Keratinocyte (primary cell): Measurements from ENCODE around the gene ARRB1.

Experiments
- EZH2 ChIP-seq: IDR thresholded peaks from one replicate; pipeline ENCODE4 v1.6.1; 2012; ENCODE audit warnings: inconsistent platforms, mild to moderate bottlenecking, low read length, moderate library complexity
- TF ChIP-seq, protein P1 (sequence below), 3 experiments: IDR thresholded peaks in 1 of 3; conservative IDR thresholded peaks in 1 of 3; optimal IDR thresholded peaks in 1 of 3; 2 replicates in 2 of 3; 3 replicates in 1 of 3; pipeline versions ENCODE3 to v1.5.1; 2011; ENCODE audit warnings: low read length in 3 of 3, mild to moderate bottlenecking in 3 of 3, moderate library complexity in 2 of 3, control low read depth in 1 of 3, inconsistent platforms in 1 of 3; ENCODE audit not compliant: insufficient read depth in 2 of 3; ENCODE audit errors: extremely low read depth in 1 of 3

GRCh38 chr11:75239531-75240290 is 111.8 kb downstream of the ARRB1 start:
- TF ChIP-seq, protein P1, sequence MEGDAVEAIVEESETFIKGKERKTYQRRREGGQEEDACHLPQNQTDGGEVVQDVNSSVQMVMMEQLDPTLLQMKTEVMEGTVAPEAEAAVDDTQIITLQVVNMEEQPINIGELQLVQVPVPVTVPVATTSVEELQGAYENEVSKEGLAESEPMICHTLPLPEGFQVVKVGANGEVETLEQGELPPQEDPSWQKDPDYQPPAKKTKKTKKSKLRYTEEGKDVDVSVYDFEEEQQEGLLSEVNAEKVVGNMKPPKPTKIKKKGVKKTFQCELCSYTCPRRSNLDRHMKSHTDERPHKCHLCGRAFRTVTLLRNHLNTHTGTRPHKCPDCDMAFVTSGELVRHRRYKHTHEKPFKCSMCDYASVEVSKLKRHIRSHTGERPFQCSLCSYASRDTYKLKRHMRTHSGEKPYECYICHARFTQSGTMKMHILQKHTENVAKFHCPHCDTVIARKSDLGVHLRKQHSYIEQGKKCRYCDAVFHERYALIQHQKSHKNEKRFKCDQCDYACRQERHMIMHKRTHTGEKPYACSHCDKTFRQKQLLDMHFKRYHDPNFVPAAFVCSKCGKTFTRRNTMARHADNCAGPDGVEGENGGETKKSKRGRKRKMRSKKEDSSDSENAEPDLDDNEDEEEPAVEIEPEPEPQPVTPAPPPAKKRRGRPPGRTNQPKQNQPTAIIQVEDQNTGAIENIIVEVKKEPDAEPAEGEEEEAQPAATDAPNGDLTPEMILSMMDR (optimal IDR thresholded peaks at IDR 0.05 in 1 of 3, IDR thresholded peaks at IDR 0.05 in 1 of 3, conservative IDR thresholded peaks at IDR 0.05 in 1 of 3; ENCODE audit: extremely low read depth in 1 of 3, insufficient read depth in 2 of 3, low read length in 3 of 3), result no peak
- no peak for TF ChIP-seq EZH2
